Spleen (tissue), 11 donors: ENCODE measurements around the gene MBD5. TPM values are rescaled to one million over a fixed set of nuclear protein-coding genes. Genes with fewer than 3 reads are reported as not detected.

Experiments used
- DNase-seq: peaks from one replicate; pipeline ENCODE4 v3.0.0-alpha.2; 2020
- H3K27ac ChIP-seq, 8 donors: fragments of 200-600 bp; sonication (generic) in 7 of 8; 1 replicate in 4 of 8; 2 replicates in 4 of 8; pipeline versions ENCODE4 v1.5.0 to v1.8.0; 2016 to 2021; ENCODE audit warnings: inconsistent platforms in 4 of 8, mild to moderate bottlenecking in 4 of 8, moderate library complexity in 1 of 8
- H3K27me3 ChIP-seq, 7 donors: fragments of 200-600 bp; sonication (generic) in 6 of 7; replicated peaks in 1 of 7; 1 replicate in 4 of 7; 2 replicates in 3 of 7; pipeline versions ENCODE4 v1.5.0 to v1.8.0; 2016 to 2021; ENCODE audit warnings: inconsistent platforms in 3 of 7, mild to moderate bottlenecking in 1 of 7
- H3K36me3 ChIP-seq, 6 donors: fragments of 200-600 bp; sonication (generic) in 5 of 6; 1 replicate in 4 of 6; 2 replicates in 2 of 6; pipeline versions ENCODE4 v1.5.0 to v1.8.0; 2016 to 2021; ENCODE audit warnings: inconsistent platforms in 2 of 6
- H3K4me1 ChIP-seq, 6 donors: fragments of 200-600 bp; sonication (generic) in 5 of 6; 1 replicate in 3 of 6; 2 replicates in 3 of 6; pipeline versions ENCODE4 v1.5.0 to v1.8.0; 2016 to 2021; ENCODE audit warnings: inconsistent platforms in 3 of 6
- H3K4me3 ChIP-seq, 8 donors: fragments of 200-600 bp; sonication (generic) in 7 of 8; 1 replicate in 4 of 8; 2 replicates in 4 of 8; pipeline versions ENCODE4 v1.5.0 to v1.8.0; 2016 to 2021; ENCODE audit warnings: inconsistent platforms in 4 of 8, mild to moderate bottlenecking in 4 of 8, moderate library complexity in 2 of 8
- H3K9me3 ChIP-seq, 8 donors: fragments of 200-600 bp; sonication (generic) in 7 of 8; 1 replicate in 4 of 8; 2 replicates in 4 of 8; pipeline versions ENCODE4 v1.5.0 to v1.8.0; 2016 to 2021; ENCODE audit warnings: inconsistent platforms in 4 of 8
- POLR2A ChIP-seq, 3 donors: fragments of 450-650 bp; IDR thresholded peaks; one replicate each; pipeline ENCODE4 v1.5.1; 2017; ENCODE audit warnings: antibody characterized with exemption in 3 of 3, mild to moderate bottlenecking in 1 of 3
- POLR2AphosphoS5 ChIP-seq, 3 donors: sonication (generic); formaldehyde crosslinking; IDR thresholded peaks; one replicate each; pipeline ENCODE4 v1.5.1; 2017; ENCODE audit warnings: antibody characterized with exemption in 3 of 3
- whole genome bisulfite sequencing, 5 donors: extraction: QIAGEN DNeasy Blood & Tissue Kit in 3 of 5; methylation state at CpG; one replicate each; pipeline versions ENCODE4 v1.1.5 to v1.1.7; 2013 to 2018; 5-methylcytosine and 5-hydroxymethylcytosine counted together
- intact Hi-C: fragments of 100-400 bp; cut with DNase I; formaldehyde crosslinking; loops from one replicate; pipeline ENCODE4 v1.15.0; 2023; ENCODE audit warnings: low total_unique reads
- polyA plus RNA-seq, 3 donors: library from polyadenylated mRNA; stranded (reverse); fragments of 200-250 nt; gene quantifications; one replicate each; pipeline ENCODE4 v1.2.1, GENCODE V29; 2013
- total RNA-seq, 7 donors: library from RNA; depleted of rRNA in 3 of 7; stranded (reverse); fragments of >200 nt in 3 of 7; fragmentation: NEBNext Ultra II Directional in 4 of 7; extraction: Animal tissue kit (Norgen Biotek cat#: 25700) in 4 of 7; gene quantifications; one replicate each; pipeline versions ENCODE4 v1.1.0 to v1.2.1, GENCODE V29; 2016 to 2021
- TF ChIP-seq, protein P1 (sequence below), 11 experiments: fragments of 200-600 bp in 7 of 11; fragments of 450-650 bp in 4 of 11; sonication (generic) in 4 of 11; IDR thresholded peaks in 8 of 11; conservative IDR thresholded peaks in 3 of 11; 1 replicate in 7 of 11; 2 replicates in 4 of 11; pipeline versions ENCODE4 v1.4.0 to v1.8.0; 2016 to 2021; ENCODE audit warnings: antibody characterized with exemption in 11 of 11, inconsistent platforms in 4 of 11, mild to moderate bottlenecking in 1 of 11
- donor health status: healthy with polysubstance abuse.
- donor health status: DM: no; HTN: no; CAD: no; lungs with moderate emphysema.
- donor health status: DM: no; HTN: no; CAD: no.
- donor health status: Bipolar disorder and iron deficiency.
- donor health status: healthy.
- donor health status: DM: no; HTN: no; CAD: no.
- donor health status: DM: yes; HTN: yes; CAD: no.

MBD5 gene
- total and polyA plus RNA-seq, 10 donors, result 5.7 to 84.5 (median 60.0) TPM

GRCh38 chr2:148416248-148416647, 395.4 kb downstream of the MBD5 start:
- WGBS, 5 donors, result 90 to 100% (median 95%) methylated on average over 1 of the region's 1 CpG
- Histone ChIP-seq H3K4me1 (no peaks in the 10 kb centered on the region), H3K27me3 (no peaks in the 10 kb centered on the region), H3K36me3 (peaks cover 0 to 2% (median 0%) of the 10 kb centered on the region in 6 donors), H3K27ac (no peak overlapping the region), H3K9me3 (peaks cover 0 to 53% (median 48%) of the 10 kb centered on the region in 8 donors), H3K4me3 (no peak overlapping the region)
- TF ChIP-seq POLR2AphosphoS5 (IDR thresholded peaks at IDR 0.05), result no peak
- no peak for TF ChIP-seq POLR2A (IDR thresholded peaks at IDR 0.05)
- TF ChIP-seq, protein P1, sequence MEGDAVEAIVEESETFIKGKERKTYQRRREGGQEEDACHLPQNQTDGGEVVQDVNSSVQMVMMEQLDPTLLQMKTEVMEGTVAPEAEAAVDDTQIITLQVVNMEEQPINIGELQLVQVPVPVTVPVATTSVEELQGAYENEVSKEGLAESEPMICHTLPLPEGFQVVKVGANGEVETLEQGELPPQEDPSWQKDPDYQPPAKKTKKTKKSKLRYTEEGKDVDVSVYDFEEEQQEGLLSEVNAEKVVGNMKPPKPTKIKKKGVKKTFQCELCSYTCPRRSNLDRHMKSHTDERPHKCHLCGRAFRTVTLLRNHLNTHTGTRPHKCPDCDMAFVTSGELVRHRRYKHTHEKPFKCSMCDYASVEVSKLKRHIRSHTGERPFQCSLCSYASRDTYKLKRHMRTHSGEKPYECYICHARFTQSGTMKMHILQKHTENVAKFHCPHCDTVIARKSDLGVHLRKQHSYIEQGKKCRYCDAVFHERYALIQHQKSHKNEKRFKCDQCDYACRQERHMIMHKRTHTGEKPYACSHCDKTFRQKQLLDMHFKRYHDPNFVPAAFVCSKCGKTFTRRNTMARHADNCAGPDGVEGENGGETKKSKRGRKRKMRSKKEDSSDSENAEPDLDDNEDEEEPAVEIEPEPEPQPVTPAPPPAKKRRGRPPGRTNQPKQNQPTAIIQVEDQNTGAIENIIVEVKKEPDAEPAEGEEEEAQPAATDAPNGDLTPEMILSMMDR (IDR thresholded peaks at IDR 0.05 in 8 of 11, conservative IDR thresholded peaks at IDR 0.05 in 3 of 11), result no peak
- intact Hi-C loops, result no loop called here
- DNase-seq, result no peak

DNA sequence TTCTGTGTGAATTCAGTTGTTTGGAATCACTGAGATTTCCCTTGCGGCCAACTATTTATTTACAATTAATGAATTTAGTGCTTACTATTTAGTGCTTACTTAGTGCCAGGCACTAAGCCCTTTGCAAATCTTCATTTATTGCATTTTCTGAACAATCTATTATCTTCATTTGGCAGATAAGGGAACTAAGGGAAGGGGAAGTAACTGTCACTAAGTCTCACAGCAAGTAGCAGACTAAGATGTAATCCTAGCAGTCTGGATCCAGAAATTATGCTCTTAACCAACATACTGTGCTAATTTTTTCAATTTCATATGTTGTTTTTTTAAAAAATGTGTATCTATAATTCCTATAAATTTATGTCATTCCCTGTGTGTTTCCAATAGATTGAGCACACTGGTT, 409.2 kb downstream of the MBD5 start:
- H3K27me3 ChIP-seq, result no peaks in the 10 kb centered on the region
- no peak overlapping the region for H3K4me3 ChIP-seq
- 92 to 96% (median 95%) methylated on average over 1 of the region's 1 CpG for WGBS, 5 donors
- H3K9me3 ChIP-seq, result peaks cover 0 to 22% (median 7%) of the 10 kb centered on the region in 8 donors
- no peak for DNase-seq
- TF ChIP-seq, protein P1 (IDR thresholded peaks at IDR 0.05 in 8 of 11, conservative IDR thresholded peaks at IDR 0.05 in 3 of 11), result no peak
- TF ChIP-seq POLR2AphosphoS5 (IDR thresholded peaks at IDR 0.05) (no peak), POLR2A (IDR thresholded peaks at IDR 0.05) (no peak)
- no peak overlapping the region for H3K27ac ChIP-seq
- H3K4me1 ChIP-seq, result no peaks in the 10 kb centered on the region
- no peaks in the 10 kb centered on the region for H3K36me3 ChIP-seq
- intact Hi-C loops, result no loop called here

DNA sequence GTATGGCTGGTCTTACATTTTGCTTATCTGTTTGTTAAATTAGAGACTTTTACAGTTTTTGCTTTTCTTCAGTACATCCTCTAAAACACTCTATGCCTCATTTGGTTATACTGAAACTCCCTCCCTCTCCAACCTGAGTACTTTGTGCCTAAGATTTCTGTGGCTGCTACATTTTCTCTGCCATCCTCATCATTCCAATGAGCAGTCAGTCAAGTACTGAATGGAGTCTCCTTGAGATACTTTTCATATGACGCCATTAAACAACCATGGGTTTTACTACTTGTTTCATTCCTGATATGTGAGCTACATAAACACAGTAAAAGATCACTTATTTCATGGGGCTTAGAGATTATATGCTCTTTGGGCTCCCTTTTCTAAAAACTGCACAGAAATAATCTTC, 427.0 kb downstream of the MBD5 start:
- intact Hi-C loops, result no loop called here
- no peaks in the 10 kb centered on the region for H3K27me3 ChIP-seq
- H3K4me1 ChIP-seq, result no peaks in the 10 kb centered on the region
- H3K27ac ChIP-seq, result no peak overlapping the region
- no peak overlapping the region for H3K4me3 ChIP-seq
- TF ChIP-seq POLR2A (IDR thresholded peaks at IDR 0.05) (no peak), POLR2AphosphoS5 (IDR thresholded peaks at IDR 0.05) (no peak)
- TF ChIP-seq, protein P1 (IDR thresholded peaks at IDR 0.05 in 8 of 11, conservative IDR thresholded peaks at IDR 0.05 in 3 of 11), result no peak
- no peaks in the 10 kb centered on the region for H3K36me3 ChIP-seq
- no peaks in the 10 kb centered on the region for H3K9me3 ChIP-seq
- no peak for DNase-seq
- 92 to 100% (median 98%) methylated on average over 1 of the region's 1 CpG for WGBS, 5 donors

GRCh38 chr2:148450531-148450930, 429.6 kb downstream of the MBD5 start:
- Histone ChIP-seq H3K36me3 (no peaks in the 10 kb centered on the region), H3K4me1 (no peaks in the 10 kb centered on the region), H3K27me3 (no peaks in the 10 kb centered on the region), H3K27ac (no peak overlapping the region), H3K9me3 (no peaks in the 10 kb centered on the region), H3K4me3 (no peak overlapping the region)
- DNase-seq, result no peak
- intact Hi-C loops, result no loop called here
- 92 to 96% (median 96%) methylated on average over 3 of the region's 3 CpGs for WGBS, 5 donors
- TF ChIP-seq, protein P1 (IDR thresholded peaks at IDR 0.05 in 8 of 11, conservative IDR thresholded peaks at IDR 0.05 in 3 of 11), result no peak
- TF ChIP-seq POLR2A (IDR thresholded peaks at IDR 0.05) (no peak), POLR2AphosphoS5 (IDR thresholded peaks at IDR 0.05) (no peak)
